HEK293 (cell line): ENCODE results near the gene PPP4R1.

Source experiments
- CTCF ChIP-seq: fragments of 450-650 bp; formaldehyde crosslinking; IDR thresholded peaks from 2 replicates; pipeline ENCODE4 v1.5.1; 2016; ENCODE audit warnings: missing biosample characterization, missing genetic modification characterization
- PBX3 ChIP-seq: sonication (generic); formaldehyde crosslinking; IDR thresholded peaks from 2 replicates; pipeline ENCODE4 v1.8.1; 2022; ENCODE audit warnings: mild to moderate bottlenecking, moderate library complexity, missing genetic modification reagents
- ZNF138 ChIP-seq: fragments of 450-650 bp; formaldehyde crosslinking; IDR thresholded peaks from 2 replicates; pipeline ENCODE4 v1.5.1; 2016; ENCODE audit warnings: missing biosample characterization, missing genetic modification characterization, borderline replicate concordance
- ZNF184 ChIP-seq: fragments of 450-650 bp; IDR thresholded peaks from 2 replicates; pipeline ENCODE4 v1.5.1; 2018; ENCODE audit warnings: missing biosample characterization, mild to moderate bottlenecking, missing genetic modification characterization
- ZNF23 ChIP-seq: fragments of 450-650 bp; formaldehyde crosslinking; IDR thresholded peaks from 2 replicates; pipeline ENCODE4 v1.5.1; 2016; ENCODE audit warnings: missing biosample characterization, missing genetic modification characterization, borderline replicate concordance
- ZNF544 ChIP-seq: fragments of 450-650 bp; formaldehyde crosslinking; IDR thresholded peaks from 2 replicates; pipeline ENCODE4 v1.5.0; 2017; ENCODE audit warnings: missing biosample characterization, missing genetic modification characterization
- ZNF558 ChIP-seq: fragments of 450-650 bp; formaldehyde crosslinking; IDR thresholded peaks from 2 replicates; pipeline ENCODE4 v1.5.1; 2016; ENCODE audit warnings: missing biosample characterization, missing genetic modification characterization

GRCh38 chr18:9569178-9569577 lies 45.2 kb downstream of the PPP4R1 start:
- TF ChIP-seq CTCF (no peak), ZNF184 (no peak), ZNF138 (tag by site-specific recombination) (no peak), ZNF23 (tag by site-specific recombination) (no peak), ZNF544 (tag by site-specific recombination) (no peak), PBX3 (no peak), ZNF558 (tag by site-specific recombination) (no peak)
